Measurements from ENCODE around the gene B3GALT5. TPM values are rescaled to one million over a fixed set of nuclear protein-coding genes. Genes with fewer than 3 reads are reported as not detected.

The B3GALT5 gene
- total RNA-seq, 2 donors from 2014 or later, result 0.14 TPM; not detected in 1

DNA sequence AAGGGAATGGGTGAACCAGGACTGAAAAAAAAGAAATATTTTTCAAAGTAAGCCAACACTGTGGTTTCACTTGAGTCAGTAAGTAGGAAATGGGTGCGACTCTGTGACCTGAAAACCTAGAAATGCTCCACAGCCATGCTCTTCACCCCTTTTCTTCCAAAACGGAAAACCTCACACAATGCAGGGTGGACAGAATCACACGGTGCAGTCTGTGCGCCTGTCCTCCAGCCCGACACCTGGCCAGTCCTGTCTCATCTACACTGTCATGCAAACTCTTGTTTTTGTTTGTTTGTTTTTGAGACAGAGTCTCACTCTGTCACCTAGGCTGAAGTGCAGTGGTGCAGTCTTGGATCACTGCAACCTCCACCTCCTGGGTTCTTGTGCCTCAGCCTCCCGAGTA, 53.3 kb downstream of the B3GALT5 start:
- Histone ChIP-seq H3K4me1 (ENCODE audit: control insufficient read depth in 1 of 2, low read depth in 2 of 2) (no peaks in the 10 kb centered on the region), H3K27ac (no peak overlapping the region), H3K27me3 (replicated peaks; ENCODE audit: insufficient read depth) (no peaks in the 10 kb centered on the region), H3K4me3 (no peak overlapping the region), H3K36me3 (no peaks in the 10 kb centered on the region), H3K9me3 (no peaks in the 10 kb centered on the region)
- DNase-seq (ENCODE audit: low spot score) (no peak), ATAC-seq (ENCODE audit: insufficient number of reproducible peaks, low FRiP score, low read depth) (no peak)
- no peak for TF ChIP-seq CTCF (IDR thresholded peaks at IDR 0.05)

DNA sequence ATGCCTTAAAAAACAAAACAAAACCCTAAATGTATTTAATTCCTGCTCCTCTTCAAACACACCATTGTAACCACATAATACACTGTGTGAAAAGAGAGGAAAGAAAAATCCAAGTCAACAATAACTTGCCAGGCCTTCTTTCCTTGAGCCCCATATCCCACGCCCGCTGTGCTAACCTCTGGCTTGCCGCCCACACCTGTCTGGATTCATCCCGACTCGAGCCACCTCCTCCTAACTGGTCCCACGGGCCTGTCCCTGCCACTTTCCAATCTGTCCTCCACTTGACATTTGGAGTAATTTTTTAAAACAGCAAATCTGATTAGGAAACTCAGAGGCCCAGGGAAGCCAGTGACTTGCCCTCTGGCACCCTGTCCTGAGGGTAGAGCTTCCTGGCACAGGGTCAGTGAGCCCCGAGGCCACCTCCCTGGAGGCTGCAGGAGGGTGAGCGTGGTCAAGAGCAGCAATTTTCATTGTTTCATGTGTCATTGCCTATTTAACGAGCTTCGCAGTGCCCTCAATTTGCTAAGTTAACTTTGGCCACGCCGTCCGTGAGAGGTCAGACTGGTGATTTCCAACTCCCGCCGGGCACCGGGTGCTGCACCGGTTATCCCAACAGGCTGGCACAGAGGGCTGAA, 54.1 kb downstream of the B3GALT5 start:
- no peaks in the 10 kb centered on the region for H3K9me3 ChIP-seq
- H3K4me3 ChIP-seq, result no peak overlapping the region
- H3K27me3 ChIP-seq (replicated peaks; ENCODE audit: insufficient read depth), result no peaks in the 10 kb centered on the region
- no peak overlapping the region for H3K27ac ChIP-seq
- H3K36me3 ChIP-seq, result no peaks in the 10 kb centered on the region
- H3K4me1 ChIP-seq (ENCODE audit: control insufficient read depth in 1 of 2, low read depth in 2 of 2), result no peaks in the 10 kb centered on the region
- ATAC-seq (ENCODE audit: insufficient number of reproducible peaks, low FRiP score, low read depth), result no peak
- no peak for DNase-seq (ENCODE audit: low spot score)
- TF ChIP-seq CTCF (IDR thresholded peaks at IDR 0.05), result no peak

DNA sequence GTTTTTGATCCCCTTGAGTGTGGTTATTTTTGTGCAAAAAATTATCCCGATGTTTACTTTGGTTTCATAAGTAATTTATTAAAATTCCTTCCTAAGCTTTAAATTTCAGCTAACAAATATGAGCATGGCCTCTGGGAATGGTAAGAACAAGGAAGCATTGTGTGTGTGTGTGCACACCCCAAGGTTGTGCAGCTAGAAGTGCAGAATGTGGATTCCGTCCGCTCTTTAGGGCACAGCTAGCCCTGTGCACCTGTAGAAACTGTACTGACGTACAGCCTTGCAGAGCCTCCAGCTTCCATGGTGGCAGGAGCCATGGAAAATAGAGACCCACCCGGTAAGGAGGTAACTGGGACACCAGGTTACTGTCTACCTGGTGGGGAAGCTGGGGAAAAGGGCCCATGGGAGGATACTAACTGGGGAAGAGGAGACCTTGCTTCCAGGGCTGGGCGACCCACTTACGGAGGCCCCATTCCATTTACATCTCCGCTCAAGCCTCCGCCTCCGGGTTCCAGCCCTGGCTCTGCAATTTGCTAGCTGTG, 54.7 kb downstream of the B3GALT5 start:
- DNase-seq (ENCODE audit: low spot score), result no peak
- H3K9me3 ChIP-seq, result no peaks in the 10 kb centered on the region
- no peak for TF ChIP-seq CTCF (IDR thresholded peaks at IDR 0.05)

DNA sequence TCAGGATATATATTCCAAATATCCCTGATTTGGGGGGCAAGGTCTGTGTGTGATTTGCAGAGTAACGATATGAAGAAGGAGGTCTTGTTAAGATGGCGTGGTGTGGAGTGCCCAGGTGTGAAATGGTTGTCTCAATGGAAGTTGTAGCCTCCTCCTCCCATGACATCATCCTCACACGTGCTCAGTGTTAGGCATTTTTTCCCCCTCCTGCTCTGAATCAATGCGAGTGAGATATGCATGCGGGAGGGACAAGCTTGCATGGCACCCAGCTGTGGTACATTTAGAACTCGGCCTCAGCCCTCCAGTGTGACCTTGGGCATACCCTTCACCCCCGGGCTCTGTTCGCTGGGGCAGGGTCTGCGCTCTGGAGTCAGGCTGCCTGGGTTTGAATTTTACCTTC, 55.6 kb downstream of the B3GALT5 start:
- TF ChIP-seq CTCF (IDR thresholded peaks at IDR 0.05), result no peak
- Histone ChIP-seq H3K4me1 (ENCODE audit: control insufficient read depth in 1 of 2, low read depth in 2 of 2) (no peaks in the 10 kb centered on the region), H3K4me3 (no peak overlapping the region), H3K27ac (no peak overlapping the region), H3K9me3 (no peaks in the 10 kb centered on the region), H3K36me3 (no peaks in the 10 kb centered on the region), H3K27me3 (replicated peaks; ENCODE audit: insufficient read depth) (no peaks in the 10 kb centered on the region)
- DNase-seq (ENCODE audit: low spot score), result no peak
- ATAC-seq (ENCODE audit: insufficient number of reproducible peaks, low FRiP score, low read depth), result no peak

More for the DNA sequence above, 54.7 kb downstream of the B3GALT5 start:
- no peak overlapping the region for H3K4me3 ChIP-seq
- no peaks in the 10 kb centered on the region for H3K36me3 ChIP-seq
- H3K4me1 ChIP-seq (ENCODE audit: control insufficient read depth in 1 of 2, low read depth in 2 of 2), result no peaks in the 10 kb centered on the region
- H3K27me3 ChIP-seq (replicated peaks; ENCODE audit: insufficient read depth), result no peaks in the 10 kb centered on the region
- H3K27ac ChIP-seq, result no peak overlapping the region
- ATAC-seq (ENCODE audit: insufficient number of reproducible peaks, low FRiP score, low read depth), result no peak

- no peak for ATAC-seq (ENCODE audit: insufficient number of reproducible peaks, low FRiP score, low read depth)
- H3K4me3 ChIP-seq, result no peak overlapping the region
- DNase-seq (ENCODE audit: low spot score), result no peak
- no peak for TF ChIP-seq CTCF (IDR thresholded peaks at IDR 0.05)
- H3K27ac ChIP-seq, result no peak overlapping the region
- no peaks in the 10 kb centered on the region for H3K9me3 ChIP-seq
- H3K27me3 ChIP-seq (replicated peaks; ENCODE audit: insufficient read depth), result no peaks in the 10 kb centered on the region
- no peaks in the 10 kb centered on the region for H3K4me1 ChIP-seq (ENCODE audit: control insufficient read depth in 1 of 2, low read depth in 2 of 2)
- H3K36me3 ChIP-seq, result no peaks in the 10 kb centered on the region
These were observed 56.7 kb downstream of the B3GALT5 start for GRCh38 chr21:39669485-39669884.

Data from thoracic aorta (tissue), 2 donors.